ENCODE results near the gene BSCL2.

The BSCL2 gene

GRCh38 chr11:62678770-62679696, 28.2 kb downstream of the BSCL2 start, which contains the start of gene UBXN1:
Gene UBXN1 (minus strand): TSS chr11:62679073. CDS start chr11:62678923, 150 bp downstream.
- no peak for TF ChIP-seq GATA3 (IDR thresholded peaks at IDR 0.05; ENCODE audit: low read depth, low read length)
- no peak for TF ChIP-seq GATA2 (IDR thresholded peaks at IDR 0.05; ENCODE audit: low read depth, low read length)

GRCh38 chr11:62678433-62678769, 28.8 kb downstream of the BSCL2 start:
- TF ChIP-seq GATA3 (IDR thresholded peaks at IDR 0.05; ENCODE audit: low read depth, low read length) (no peak), GATA2 (IDR thresholded peaks at IDR 0.05; ENCODE audit: low read depth, low read length) (no peak)

GRCh38 chr11:62677714-62678113, 29.5 kb downstream of the BSCL2 start:
- no peak for TF ChIP-seq GATA2 (IDR thresholded peaks at IDR 0.05; ENCODE audit: low read depth, low read length)

- TF ChIP-seq GATA2 (IDR thresholded peaks at IDR 0.05; ENCODE audit: low read depth, low read length): no peak
Measured at GRCh38 chr11:62677156-62677555, 30.1 kb downstream of the BSCL2 start.

GRCh38 chr11:62676698-62677097, 30.5 kb downstream of the BSCL2 start:
- no peak for TF ChIP-seq GATA3 (IDR thresholded peaks at IDR 0.05; ENCODE audit: low read depth, low read length)
- no peak for TF ChIP-seq GATA2 (IDR thresholded peaks at IDR 0.05; ENCODE audit: low read depth, low read length)

- TF ChIP-seq GATA2 (IDR thresholded peaks at IDR 0.05; ENCODE audit: low read depth, low read length) (no peak), GATA3 (IDR thresholded peaks at IDR 0.05; ENCODE audit: low read depth, low read length) (no peak)
Measured at GRCh38 chr11:62673196-62673525, 34.1 kb downstream of the BSCL2 start.

GRCh38 chr11:62671608-62672389, 35.4 kb downstream of the BSCL2 start, which contains the start of the genes LBHD1 and UQCC3:
Gene LBHD1 (minus strand): TSS chr11:62672267. CDS start chr11:62670031, 2,236 bp downstream.
Gene UQCC3 (plus strand): TSS chr11:62671673. CDS start chr11:62671746, 73 bp downstream.
- no peak for TF ChIP-seq GATA3 (IDR thresholded peaks at IDR 0.05; ENCODE audit: low read depth, low read length)
- TF ChIP-seq GATA2 (IDR thresholded peaks at IDR 0.05; ENCODE audit: low read depth, low read length): no peak

DNA sequence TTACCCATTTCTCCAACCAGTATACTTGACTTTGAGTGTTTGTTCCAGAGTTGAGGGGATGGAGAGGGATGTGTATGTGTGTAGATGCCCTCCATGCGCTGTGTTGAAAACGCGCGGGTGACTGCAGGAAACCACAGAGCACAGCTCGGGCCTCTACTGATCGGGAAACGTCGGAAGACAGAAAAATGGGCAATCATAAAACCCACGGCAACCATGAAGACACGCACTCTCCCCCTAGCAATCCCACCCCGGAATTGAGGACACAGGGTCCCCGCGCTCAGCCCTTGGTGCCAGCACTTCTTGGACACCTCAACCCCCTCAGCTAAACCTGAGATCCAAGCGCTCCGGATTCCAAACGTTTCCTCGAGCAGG, 36.0 kb downstream of the BSCL2 start:
- TF ChIP-seq GATA2 (IDR thresholded peaks at IDR 0.05; ENCODE audit: low read depth, low read length): no peak
- TF ChIP-seq GATA3 (IDR thresholded peaks at IDR 0.05; ENCODE audit: low read depth, low read length): no peak

- TF ChIP-seq GATA3 (IDR thresholded peaks at IDR 0.05; ENCODE audit: low read depth, low read length): no peak
- TF ChIP-seq GATA2 (IDR thresholded peaks at IDR 0.05; ENCODE audit: low read depth, low read length): no peak
Measured at GRCh38 chr11:62669420-62670161, 37.6 kb downstream of the BSCL2 start.

GRCh38 chr11:62667460-62667859, 39.8 kb downstream of the BSCL2 start:
- no peak for TF ChIP-seq GATA3 (IDR thresholded peaks at IDR 0.05; ENCODE audit: low read depth, low read length)
- no peak for TF ChIP-seq GATA2 (IDR thresholded peaks at IDR 0.05; ENCODE audit: low read depth, low read length)

- TF ChIP-seq GATA3 (IDR thresholded peaks at IDR 0.05; ENCODE audit: low read depth, low read length) (no peak), GATA2 (IDR thresholded peaks at IDR 0.05; ENCODE audit: low read depth, low read length) (no peak)
Measured at GRCh38 chr11:62666259-62666926, 40.8 kb downstream of the BSCL2 start.

DNA sequence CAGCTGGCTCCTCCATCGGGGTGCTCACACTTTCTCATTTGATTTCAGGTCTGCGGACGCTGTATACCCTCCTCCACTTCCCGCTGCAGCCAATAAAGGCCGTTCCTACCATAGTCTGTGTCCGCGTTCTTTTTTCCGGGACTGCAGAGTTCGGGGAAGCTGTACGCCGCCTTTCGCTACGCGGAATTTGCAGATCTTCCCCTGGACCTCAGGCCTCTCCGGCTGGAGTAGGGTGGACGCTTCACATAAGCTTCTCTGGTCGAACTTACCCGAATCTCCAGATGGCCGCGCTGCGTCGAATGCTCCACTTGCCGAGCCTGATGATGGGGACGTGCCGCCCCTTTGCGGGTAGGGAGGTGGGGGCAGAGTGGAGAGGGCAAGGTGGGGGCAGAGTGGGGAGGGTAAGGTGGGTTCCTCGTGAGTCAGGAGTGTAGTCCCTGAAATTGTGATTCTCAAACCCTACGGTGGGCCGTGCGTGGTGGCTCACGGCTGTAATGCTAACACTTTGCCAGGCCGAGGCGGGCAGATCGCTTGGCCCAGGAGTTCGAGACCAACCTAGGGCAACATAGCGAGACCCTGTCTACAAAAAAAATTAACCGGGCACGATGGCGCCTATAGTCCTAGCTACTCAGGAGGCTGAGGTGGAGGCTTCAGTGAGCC, 41.5 kb downstream of the BSCL2 start:
- no peak for TF ChIP-seq GATA2 (IDR thresholded peaks at IDR 0.05; ENCODE audit: low read depth, low read length)
- TF ChIP-seq GATA3 (IDR thresholded peaks at IDR 0.05; ENCODE audit: low read depth, low read length): no peak

DNA sequence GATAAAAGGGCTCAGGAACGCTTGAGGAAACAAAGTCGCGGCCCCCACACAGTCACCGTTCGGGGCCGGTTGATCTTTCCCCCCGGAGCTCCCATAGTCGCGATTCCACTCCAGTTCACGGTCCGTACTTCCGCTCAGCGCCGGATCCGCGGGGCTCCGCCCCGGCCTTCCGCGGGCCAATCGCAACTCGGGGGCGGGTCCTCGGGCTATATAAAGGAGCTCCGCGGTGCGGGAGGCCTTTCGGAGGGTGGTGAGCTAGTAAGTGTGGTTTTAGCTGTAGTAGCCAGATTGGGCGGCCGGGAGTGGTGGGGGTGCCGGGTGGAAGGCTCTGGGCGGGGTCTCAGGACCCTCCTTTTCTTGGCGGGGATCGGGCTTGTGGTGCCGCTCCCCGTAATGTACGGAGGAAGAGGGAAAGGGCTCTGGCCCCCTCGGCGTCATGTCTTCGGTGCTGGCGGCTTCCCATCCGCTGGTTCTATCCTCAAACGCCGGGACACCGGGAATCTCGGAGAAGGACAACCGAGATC, 42.1 kb downstream of the BSCL2 start, which contains the start of the genes C11orf98 and CSKMT:
Gene C11orf98, minus strand, starts transcription at position 136 of the 524 bp plus-strand sequence. Its CDS starts 41 bp downstream, at position 95.
Gene CSKMT, plus strand, starts transcription at position 238 of the 524 bp plus-strand sequence. CDS start 568 bp downstream, outside the sequence.
- TF ChIP-seq GATA2 (IDR thresholded peaks at IDR 0.05; ENCODE audit: low read depth, low read length): no peak
- no peak for TF ChIP-seq GATA3 (IDR thresholded peaks at IDR 0.05; ENCODE audit: low read depth, low read length)
